Stimulated activated effector memory CD8-positive, alpha-beta T cell treated with anti-CD3 and anti-CD28 coated beads, Interleukin-12 subunit alpha, Interleukin-12 subunit beta, amount 100 ng/mL, for 72 hours (primary cell): ENCODE results near the gene MYL3.
A peak's percentile ranks its signal among the peaks of the same experiment; 100 is the strongest.

Experiments used
- ATAC-seq: fragments of 150-1000 bp; cut with Tn5 transposase; 2 replicates; pipeline ENCODE4 v1.10.0; 2021
- DNase-seq, 2 donors: peaks; one replicate each; pipeline ENCODE4 v3.0.0; 2021 to 2022; ENCODE audit warnings: low spot score in 2 of 2
- H3K27ac Mint-ChIP-seq: one replicate; pipeline ENCODE4 v1.8.0; 2022; ENCODE audit warnings: mild to moderate bottlenecking, mixed read lengths
- H3K36me3 Mint-ChIP-seq: one replicate; pipeline ENCODE4 v1.8.0; 2022; ENCODE audit warnings: mild to moderate bottlenecking, mixed read lengths
- H3K4me1 Mint-ChIP-seq: one replicate; pipeline ENCODE4 v1.8.0; 2022; ENCODE audit warnings: mixed read lengths
- H3K4me3 Mint-ChIP-seq: one replicate; pipeline ENCODE4 v1.8.0; 2022; ENCODE audit warnings: mild to moderate bottlenecking, mixed read lengths
- H3K9me3 Mint-ChIP-seq: one replicate; pipeline ENCODE4 v1.8.0; 2022; ENCODE audit warnings: mixed read lengths

The MYL3 gene

GRCh38 chr3:46845397-46845859 is 17.8 kb downstream of the MYL3 start:
- ATAC-seq (peak; percentile 58), DNase-seq (no peak)
- Mint-ChIP-seq H3K36me3 (peaks cover 6% of the 10 kb centered on the region), H3K27ac (peak overlapping the region; percentile 89), H3K9me3 (peaks cover 11% of the 10 kb centered on the region), H3K4me3 (peak overlapping the region; percentile 71), H3K4me1 (peaks cover 6% of the 10 kb centered on the region)

GRCh38 chr3:46844881-46845312 is 18.3 kb downstream of the MYL3 start:
- Mint-ChIP-seq H3K36me3 (peaks cover 6% of the 10 kb centered on the region), H3K27ac (peak overlapping the region; percentile 89), H3K4me1 (peaks cover 6% of the 10 kb centered on the region), H3K4me3 (peak overlapping the region; percentile 71), H3K9me3 (peaks cover 16% of the 10 kb centered on the region)
- DNase-seq (no peak), ATAC-seq (no peak)

- peaks cover 6% of the 10 kb centered on the region for H3K36me3 Mint-ChIP-seq
- H3K27ac Mint-ChIP-seq = peak overlapping the region; percentile 89
- H3K4me1 Mint-ChIP-seq = peaks cover 6% of the 10 kb centered on the region
- ATAC-seq (no peak), DNase-seq (peak in 1 of 2 donors; percentile 44)
- peaks cover 17% of the 10 kb centered on the region for H3K9me3 Mint-ChIP-seq
- peak overlapping the region; percentile 71 for H3K4me3 Mint-ChIP-seq
Measured at GRCh38 chr3:46844397-46844796, 18.8 kb downstream of the MYL3 start.

- DNase-seq (peak in 1 of 2 donors; percentile 12), ATAC-seq (no peak)
- no peak overlapping the region for H3K27ac Mint-ChIP-seq
- H3K36me3 Mint-ChIP-seq = peaks cover 6% of the 10 kb centered on the region
- peaks cover 22% of the 10 kb centered on the region for H3K9me3 Mint-ChIP-seq
- H3K4me3 Mint-ChIP-seq = no peak overlapping the region
- peaks cover 6% of the 10 kb centered on the region for H3K4me1 Mint-ChIP-seq
Measured at GRCh38 chr3:46843508-46843907, 19.7 kb downstream of the MYL3 start.

- Mint-ChIP-seq H3K27ac (no peak overlapping the region), H3K36me3 (peaks cover 6% of the 10 kb centered on the region), H3K4me3 (no peak overlapping the region), H3K4me1 (peaks cover 6% of the 10 kb centered on the region), H3K9me3 (peaks cover 28% of the 10 kb centered on the region)
- ATAC-seq (no peak), DNase-seq (no peak)
Measured at GRCh38 chr3:46840491-46840890, 22.8 kb downstream of the MYL3 start.

GRCh38 chr3:46838301-46838700 is 24.9 kb downstream of the MYL3 start:
- no peak for DNase-seq
- no peak overlapping the region for H3K27ac Mint-ChIP-seq
- H3K36me3 Mint-ChIP-seq = no peaks in the 10 kb centered on the region
- H3K4me3 Mint-ChIP-seq = no peak overlapping the region
- peaks cover 28% of the 10 kb centered on the region for H3K9me3 Mint-ChIP-seq
- no peak for ATAC-seq
- H3K4me1 Mint-ChIP-seq = no peaks in the 10 kb centered on the region

GRCh38 chr3:46835491-46835890 is 27.8 kb downstream of the MYL3 start:
- DNase-seq = peak in 1 of 2 donors; percentile 41

GRCh38 chr3:46835054-46835453 is 28.2 kb downstream of the MYL3 start:
- H3K27ac Mint-ChIP-seq = no peak overlapping the region
- peaks cover 13% of the 10 kb centered on the region for H3K9me3 Mint-ChIP-seq
- no peak overlapping the region for H3K4me3 Mint-ChIP-seq
- no peaks in the 10 kb centered on the region for H3K36me3 Mint-ChIP-seq
- DNase-seq (no peak), ATAC-seq (no peak)
- H3K4me1 Mint-ChIP-seq = peaks cover under 1% of the 10 kb centered on the region

More at GRCh38 chr3:46835491-46835890, 27.8 kb downstream of the MYL3 start:
- H3K36me3 Mint-ChIP-seq = no peaks in the 10 kb centered on the region
- H3K4me1 Mint-ChIP-seq = no peaks in the 10 kb centered on the region
- H3K9me3 Mint-ChIP-seq = peaks cover 17% of the 10 kb centered on the region
- H3K27ac Mint-ChIP-seq = no peak overlapping the region
- no peak for ATAC-seq
- H3K4me3 Mint-ChIP-seq = no peak overlapping the region

GRCh38 chr3:46833346-46834300 is 29.6 kb downstream of the MYL3 start:
- no peaks in the 10 kb centered on the region for H3K36me3 Mint-ChIP-seq
- H3K4me1 Mint-ChIP-seq = peaks cover 9% of the 10 kb centered on the region
- DNase-seq (peak in 1 of 2 donors; percentile 22), ATAC-seq (no peak)
- peaks cover 7% of the 10 kb centered on the region for H3K9me3 Mint-ChIP-seq
- no peak overlapping the region for H3K27ac Mint-ChIP-seq
- H3K4me3 Mint-ChIP-seq = no peak overlapping the region

- Mint-ChIP-seq H3K4me3 (no peak overlapping the region), H3K36me3 (no peaks in the 10 kb centered on the region), H3K27ac (no peak overlapping the region), H3K4me1 (peaks cover 9% of the 10 kb centered on the region), H3K9me3 (no peaks in the 10 kb centered on the region)
- ATAC-seq = no peak
- DNase-seq = no peak
Measured at GRCh38 chr3:46831841-46832240, 31.4 kb downstream of the MYL3 start.

GRCh38 chr3:46831316-46831715 is 31.9 kb downstream of the MYL3 start:
- peak overlapping the region; percentile 5 for H3K27ac Mint-ChIP-seq
- H3K36me3 Mint-ChIP-seq = no peaks in the 10 kb centered on the region
- H3K4me3 Mint-ChIP-seq = no peak overlapping the region
- ATAC-seq = no peak
- no peaks in the 10 kb centered on the region for H3K9me3 Mint-ChIP-seq
- peaks cover 9% of the 10 kb centered on the region for H3K4me1 Mint-ChIP-seq
- DNase-seq = peak in 1 of 2 donors; percentile 32

- peaks cover 9% of the 10 kb centered on the region for H3K4me1 Mint-ChIP-seq
- ATAC-seq = no peak
- peak overlapping the region; percentile 5 for H3K27ac Mint-ChIP-seq
- H3K9me3 Mint-ChIP-seq = no peaks in the 10 kb centered on the region
- no peaks in the 10 kb centered on the region for H3K36me3 Mint-ChIP-seq
- DNase-seq = peak in 1 of 2 donors; percentile 37
- H3K4me3 Mint-ChIP-seq = no peak overlapping the region
Measured at GRCh38 chr3:46830801-46831200, 32.4 kb downstream of the MYL3 start.

- Mint-ChIP-seq H3K4me3 (no peak overlapping the region), H3K4me1 (peaks cover 9% of the 10 kb centered on the region), H3K36me3 (no peaks in the 10 kb centered on the region), H3K9me3 (no peaks in the 10 kb centered on the region), H3K27ac (peak overlapping the region; percentile 53)
- peak; percentile 92 for ATAC-seq
- DNase-seq = peak in 1 of 2 donors; percentile 51
Measured at GRCh38 chr3:46829699-46830208, 33.5 kb downstream of the MYL3 start.

- no peak for ATAC-seq
- no peak for DNase-seq
- no peak overlapping the region for H3K27ac Mint-ChIP-seq
- H3K4me3 Mint-ChIP-seq = no peak overlapping the region
- peaks cover 9% of the 10 kb centered on the region for H3K4me1 Mint-ChIP-seq
- H3K36me3 Mint-ChIP-seq = no peaks in the 10 kb centered on the region
- H3K9me3 Mint-ChIP-seq = peaks cover 3% of the 10 kb centered on the region
Measured at GRCh38 chr3:46825450-46825849, 37.8 kb downstream of the MYL3 start.

- Mint-ChIP-seq H3K9me3 (peaks cover 3% of the 10 kb centered on the region), H3K4me3 (no peak overlapping the region), H3K27ac (no peak overlapping the region), H3K4me1 (peaks cover 1% of the 10 kb centered on the region), H3K36me3 (no peaks in the 10 kb centered on the region)
- DNase-seq = no peak
- ATAC-seq = no peak
Measured at GRCh38 chr3:46824211-46824970, 38.9 kb downstream of the MYL3 start.
